Measurements from ENCODE around the gene PAK5.

- TF ChIP-seq CTCF (IDR thresholded peaks at IDR 0.05 in 8 of 11, conservative IDR thresholded peaks at IDR 0.05 in 3 of 11) (no peak), POLR2AphosphoS5 (IDR thresholded peaks at IDR 0.05) (no peak), POLR2A (IDR thresholded peaks at IDR 0.05) (no peak)
Observed at GRCh38 chr20:9817654-9818053, 21.2 kb downstream of the PAK5 start.

Data from spleen (tissue), 7 donors.